BJ (cell line): Measurements from ENCODE around the gene NF1. TPM values are rescaled to one million over a fixed set of nuclear protein-coding genes. Genes with fewer than 3 reads are reported as not detected.

Experiments
- CTCF ChIA-PET: fragments of 350-600 bp; formaldehyde crosslinking; extraction: SDS; loops from one replicate; lab custom pipeline; 2021; ENCODE audit warnings: antibody characterized with exemption, inconsistent platforms; lab: Yijun Ruan, JAX
- POLR2A ChIA-PET: fragments of 300-600 bp; sonication (Branson Sonifier 250); formaldehyde crosslinking; extraction: SDS; loops from one replicate; lab custom pipeline; 2021; ENCODE audit warnings: antibody characterized with exemption; lab: Charles Lee
- DNase-seq: peaks from one replicate; pipeline ENCODE4 v3.0.0-alpha.2; 2011; ENCODE audit warnings: low read depth
- H3K27me3 ChIP-seq: 2 replicates; pipeline ENCODE4 v1.6.0; 2011; ENCODE audit warnings: low read length; ENCODE audit not compliant: control insufficient read depth, insufficient read depth
- H3K36me3 ChIP-seq: 2 replicates; pipeline ENCODE4 v1.5.1; 2011; ENCODE audit warnings: low read length; ENCODE audit not compliant: control insufficient read depth, insufficient read depth
- H3K4me3 ChIP-seq: 2 replicates; pipeline ENCODE4 v1.5.1; 2011; ENCODE audit warnings: low read depth, mild to moderate bottlenecking, control low read depth, low read length
- polyA plus RNA-seq: library from polyadenylated mRNA; depleted of rRNA; stranded (reverse); fragments of >200 nt; gene quantifications from 2 replicates; pipeline ENCODE4 v1.2.3, GENCODE V29; 2011
- TF ChIP-seq, protein P1 (sequence below): IDR thresholded peaks from 2 replicates; pipeline ENCODE4 v1.5.1; 2011; ENCODE audit warnings: low read depth, mild to moderate bottlenecking, control low read depth, inconsistent platforms, low read length, moderate library complexity; ENCODE audit not compliant: insufficient read depth

NF1 gene
- polyA plus RNA-seq, 1 experiment = 29.3 TPM

DNA sequence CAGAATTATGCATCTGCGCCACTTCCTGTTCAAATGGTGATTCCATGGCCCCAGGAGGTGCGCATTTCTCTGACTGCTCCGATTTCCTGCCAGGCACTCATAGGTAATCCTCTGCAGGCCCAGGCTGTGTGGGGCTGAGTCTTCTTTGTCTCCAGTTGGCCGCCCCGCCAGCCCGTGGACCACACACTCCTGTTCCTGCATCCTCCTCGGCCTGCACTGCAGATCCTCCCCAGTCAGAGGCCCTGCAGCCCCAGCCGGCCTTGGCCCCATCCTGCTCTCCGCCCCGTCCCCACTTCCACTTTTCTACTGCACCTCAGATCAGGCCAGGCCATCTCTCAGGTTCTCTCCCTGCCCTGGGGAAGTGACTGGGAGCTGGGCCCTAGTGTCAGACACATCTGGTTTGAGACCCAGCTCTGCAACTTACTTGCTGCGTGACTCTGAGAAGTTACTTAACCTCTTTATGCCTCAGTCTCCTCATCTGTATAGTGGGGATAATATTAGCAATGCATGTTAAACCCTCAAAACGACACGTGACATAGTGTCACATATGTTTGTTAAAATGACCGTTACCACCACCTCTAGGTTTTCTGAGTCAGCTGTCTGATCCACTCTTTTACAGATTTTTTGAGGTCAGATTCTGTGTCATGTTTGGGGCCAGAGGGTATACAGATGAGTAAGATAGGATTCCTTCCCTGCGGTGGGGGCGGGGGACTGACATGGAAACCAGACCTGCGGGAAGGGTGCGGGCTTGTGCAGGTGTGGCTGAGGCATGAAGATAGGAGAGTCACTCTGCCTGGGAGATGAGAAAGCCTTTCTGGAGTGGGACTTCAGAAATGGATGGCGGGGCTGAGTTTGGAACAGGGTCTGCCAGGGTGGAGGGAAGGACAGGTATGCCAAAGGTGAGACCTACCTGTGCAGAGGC is 309.5 kb downstream of the NF1 start:
- H3K36me3 ChIP-seq = no peaks in the 10 kb centered on the region
- POLR2A ChIA-PET = no interaction called here
- no peak for DNase-seq
- peaks cover 8% of the 10 kb centered on the region for H3K27me3 ChIP-seq
- TF ChIP-seq, protein P1, sequence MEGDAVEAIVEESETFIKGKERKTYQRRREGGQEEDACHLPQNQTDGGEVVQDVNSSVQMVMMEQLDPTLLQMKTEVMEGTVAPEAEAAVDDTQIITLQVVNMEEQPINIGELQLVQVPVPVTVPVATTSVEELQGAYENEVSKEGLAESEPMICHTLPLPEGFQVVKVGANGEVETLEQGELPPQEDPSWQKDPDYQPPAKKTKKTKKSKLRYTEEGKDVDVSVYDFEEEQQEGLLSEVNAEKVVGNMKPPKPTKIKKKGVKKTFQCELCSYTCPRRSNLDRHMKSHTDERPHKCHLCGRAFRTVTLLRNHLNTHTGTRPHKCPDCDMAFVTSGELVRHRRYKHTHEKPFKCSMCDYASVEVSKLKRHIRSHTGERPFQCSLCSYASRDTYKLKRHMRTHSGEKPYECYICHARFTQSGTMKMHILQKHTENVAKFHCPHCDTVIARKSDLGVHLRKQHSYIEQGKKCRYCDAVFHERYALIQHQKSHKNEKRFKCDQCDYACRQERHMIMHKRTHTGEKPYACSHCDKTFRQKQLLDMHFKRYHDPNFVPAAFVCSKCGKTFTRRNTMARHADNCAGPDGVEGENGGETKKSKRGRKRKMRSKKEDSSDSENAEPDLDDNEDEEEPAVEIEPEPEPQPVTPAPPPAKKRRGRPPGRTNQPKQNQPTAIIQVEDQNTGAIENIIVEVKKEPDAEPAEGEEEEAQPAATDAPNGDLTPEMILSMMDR = no peak
- no peak overlapping the region for H3K4me3 ChIP-seq
- CTCF ChIA-PET = no interaction called here

DNA sequence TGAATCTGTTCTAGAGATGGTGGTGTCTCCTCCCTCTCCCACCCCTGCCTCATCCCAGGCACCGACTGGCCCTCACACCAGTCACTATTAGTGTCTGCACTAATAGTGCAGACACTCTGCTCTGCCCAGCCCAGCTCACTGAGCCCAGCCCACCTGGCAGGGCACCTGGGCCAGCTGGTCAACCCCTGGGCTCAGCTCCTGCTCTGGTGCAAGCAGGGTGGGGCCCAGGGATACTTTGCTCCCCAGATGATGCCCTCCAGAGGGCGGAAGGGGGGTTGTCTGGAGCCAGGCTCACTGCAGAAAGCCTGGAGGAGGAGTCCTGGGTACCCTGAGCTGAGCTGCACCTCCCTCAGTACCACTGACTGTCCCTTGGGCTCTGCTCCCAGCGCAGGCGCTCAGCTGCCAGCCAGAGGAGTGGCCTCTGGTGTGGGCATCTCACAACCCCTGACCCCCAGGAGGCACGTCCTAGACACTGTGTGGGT is 311.2 kb downstream of the NF1 start:
- POLR2A ChIA-PET = no interaction called here
- peaks cover 8% of the 10 kb centered on the region for H3K27me3 ChIP-seq
- H3K4me3 ChIP-seq = no peak overlapping the region
- CTCF ChIA-PET = no interaction called here
- H3K36me3 ChIP-seq = no peaks in the 10 kb centered on the region
- DNase-seq = no peak
- TF ChIP-seq, protein P1 = no peak

DNA sequence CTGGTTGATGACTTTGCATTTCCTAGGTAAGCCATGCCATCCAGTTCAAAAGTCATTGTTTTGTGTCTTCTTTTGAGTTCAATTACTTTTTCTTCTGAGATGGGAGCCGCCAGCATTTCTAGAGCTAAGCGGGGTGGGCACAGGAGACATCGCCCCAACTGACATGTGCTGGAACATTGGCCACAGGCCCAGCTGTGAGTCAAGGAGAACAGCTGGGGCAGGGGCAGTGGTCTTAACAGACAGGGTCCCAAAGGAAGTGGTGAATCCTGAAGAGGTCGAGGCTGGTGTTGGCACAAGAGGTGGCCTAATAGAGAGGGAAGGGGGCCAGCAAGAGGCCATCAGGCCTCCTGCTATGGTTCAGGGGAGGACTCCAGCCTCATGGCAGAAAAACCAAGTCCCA is 313.8 kb downstream of the NF1 start:
- Histone ChIP-seq H3K4me3 (no peak overlapping the region), H3K36me3 (no peaks in the 10 kb centered on the region), H3K27me3 (peaks cover 8% of the 10 kb centered on the region)
- TF ChIP-seq, protein P1 = no peak
- ChIA-PET CTCF (no interaction called here), POLR2A (no interaction called here)
- DNase-seq = no peak

DNA sequence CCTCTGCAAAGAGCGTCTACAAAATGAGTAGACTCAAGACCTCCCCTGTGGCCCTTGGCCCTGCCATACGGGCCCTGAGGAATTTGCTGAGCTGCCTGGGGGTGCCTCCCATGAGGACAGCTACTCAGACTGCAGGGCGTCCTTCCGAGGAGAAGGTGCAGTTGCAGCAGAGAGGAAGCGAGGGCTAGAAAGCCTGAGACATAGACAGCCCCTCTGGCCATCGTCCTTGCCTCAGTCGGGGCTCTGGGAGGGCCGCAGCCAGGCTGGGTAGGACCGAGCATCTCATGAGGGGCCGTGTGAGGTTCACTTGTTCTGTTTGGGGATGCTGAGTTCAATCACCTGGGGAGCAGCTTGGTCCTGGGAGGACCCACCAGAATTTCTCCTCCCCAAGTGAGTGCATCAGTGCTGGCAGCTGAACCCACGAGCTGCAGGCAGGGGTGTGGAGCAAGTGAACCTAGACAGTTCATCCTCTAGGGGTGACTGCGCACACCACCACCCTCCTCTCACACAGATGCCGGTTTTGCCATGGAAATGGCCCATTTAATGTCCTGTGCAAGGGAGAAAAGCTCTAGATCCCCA is 317.0 kb downstream of the NF1 start:
- Histone ChIP-seq H3K4me3 (no peak overlapping the region), H3K36me3 (no peaks in the 10 kb centered on the region), H3K27me3 (peaks cover 2% of the 10 kb centered on the region)
- ChIA-PET CTCF (interaction anchor here (0.7 to 1.9 kb wide), 3 partner anchors 10 to 113 kb away, joined by 3 to 4 read pairs (median 3); no protein-coding TSS in a partner anchor), POLR2A (no interaction called here)
- TF ChIP-seq, protein P1 = no peak
- no peak for DNase-seq

DNA sequence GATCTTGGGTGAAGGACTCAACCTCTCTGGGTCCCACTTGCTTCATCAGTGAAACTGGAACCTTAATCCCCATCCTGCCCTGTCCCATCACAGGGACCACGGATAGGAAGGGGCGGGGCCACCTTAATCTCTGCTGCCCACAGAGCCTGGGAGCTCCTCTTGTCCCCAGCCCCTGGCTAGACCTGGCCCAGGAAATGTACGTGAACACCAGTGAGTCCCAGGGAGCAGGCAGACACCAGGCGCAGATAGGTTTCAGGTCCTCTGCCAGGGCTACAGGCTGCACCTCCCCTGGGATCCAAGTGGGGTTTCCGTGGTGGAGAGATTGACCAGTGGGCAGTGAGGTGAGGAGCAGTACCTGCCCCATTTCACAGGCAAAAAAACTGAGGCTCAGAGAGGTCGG is 317.7 kb downstream of the NF1 start:
- ChIA-PET CTCF (interaction anchor here (1.9 kb wide), 1 partner anchor 9 kb away, joined by 4 read pairs; no protein-coding TSS in a partner anchor), POLR2A (no interaction called here)
- Histone ChIP-seq H3K36me3 (no peaks in the 10 kb centered on the region), H3K27me3 (peaks cover 2% of the 10 kb centered on the region), H3K4me3 (no peak overlapping the region)
- DNase-seq = no peak
- TF ChIP-seq, protein P1 = no peak
